Stimulated activated CD8-positive, alpha-beta memory T cell treated with anti-CD3 and anti-CD28 coated beads, Interleukin-7, amount 100 ng/mL, for 4 hours (primary cell): ENCODE measurements around the gene SCAI.
"Not testable (repeated sequence)": the region's sequence is repeated elsewhere in the genome, so short reads cannot be mapped to it uniquely, and the experiment has no call there.

Experiments used
- DNase-seq, 2 donors: peaks; one replicate each; pipeline ENCODE4 v3.0.0-alpha.2; 2020; ENCODE audit warnings: low read depth in 2 of 2

Gene SCAI

DNA sequence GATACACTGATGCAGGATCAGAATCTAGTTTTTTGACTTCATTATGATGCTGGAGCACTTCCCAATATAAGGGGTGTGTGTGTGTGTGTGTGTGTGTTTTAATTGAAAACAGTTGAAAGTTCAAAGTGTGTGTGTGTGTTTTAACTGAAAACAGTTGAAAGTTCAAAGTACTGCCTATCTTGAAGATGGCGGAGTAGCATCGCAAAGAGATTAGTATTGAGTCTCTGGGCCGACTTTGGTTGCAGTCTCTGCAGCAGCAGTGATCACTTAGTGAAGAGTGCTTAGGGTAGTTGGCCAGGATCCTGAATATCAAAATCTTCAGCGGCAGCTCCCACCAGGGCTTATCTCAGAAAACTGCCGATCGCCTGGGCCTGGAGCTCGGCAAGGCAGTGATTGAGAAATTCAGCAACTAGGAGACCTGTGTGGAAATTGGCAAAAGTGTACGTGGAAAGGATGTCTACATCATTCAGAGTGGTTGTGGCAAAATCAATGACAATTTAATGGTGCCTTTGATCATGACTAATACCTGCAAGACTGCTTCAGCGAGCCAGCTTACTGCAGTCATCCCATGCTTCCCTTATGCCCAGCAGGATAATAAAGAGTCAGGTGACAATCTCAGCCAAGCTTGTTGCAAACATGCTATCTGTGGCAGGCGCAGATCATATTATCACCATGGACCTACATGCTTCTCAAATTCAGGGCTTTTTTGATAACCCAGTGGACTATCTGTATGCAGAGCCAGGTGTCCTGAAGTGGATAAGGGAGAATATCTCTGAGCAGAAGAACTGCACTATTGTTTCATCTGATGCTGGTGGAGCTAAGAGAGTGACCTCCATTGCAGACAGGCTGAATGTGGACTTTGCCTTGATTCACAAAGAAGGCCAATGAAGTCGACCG is 7.3 kb upstream of the SCAI start:
- no peak for DNase-seq

- no peak for DNase-seq
Measured at GRCh38 chr9:125147401-125147951, 4.1 kb upstream of the SCAI start.

- no peak for DNase-seq
Measured at GRCh38 chr9:125146247-125146646, 2.9 kb upstream of the SCAI start.

- no peak for DNase-seq
Measured at GRCh38 chr9:125145425-125145824, 2.1 kb upstream of the SCAI start.

GRCh38 chr9:125142560-125143376 is 560 bp downstream of the SCAI start:
- no peak for DNase-seq

DNA sequence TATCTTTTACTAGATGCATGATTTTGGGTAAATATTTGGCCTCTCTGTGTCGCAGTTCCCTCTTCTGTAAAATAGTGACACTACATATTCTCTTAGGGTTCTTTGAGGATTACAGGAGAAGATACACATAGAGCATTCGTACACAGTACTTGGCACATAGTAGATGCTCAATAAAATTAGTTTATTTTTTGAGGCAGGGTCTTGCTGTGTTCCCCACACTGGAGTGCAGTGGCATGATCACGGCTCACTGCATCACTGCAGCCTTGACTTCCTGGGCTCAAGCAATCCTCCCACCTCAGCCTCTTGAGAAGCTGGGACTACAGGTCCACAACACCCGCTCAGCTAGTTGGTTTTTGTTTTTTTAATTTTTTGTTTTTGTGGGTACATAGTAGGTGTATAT is 1.6 kb downstream of the SCAI start:
- no peak for DNase-seq

DNA sequence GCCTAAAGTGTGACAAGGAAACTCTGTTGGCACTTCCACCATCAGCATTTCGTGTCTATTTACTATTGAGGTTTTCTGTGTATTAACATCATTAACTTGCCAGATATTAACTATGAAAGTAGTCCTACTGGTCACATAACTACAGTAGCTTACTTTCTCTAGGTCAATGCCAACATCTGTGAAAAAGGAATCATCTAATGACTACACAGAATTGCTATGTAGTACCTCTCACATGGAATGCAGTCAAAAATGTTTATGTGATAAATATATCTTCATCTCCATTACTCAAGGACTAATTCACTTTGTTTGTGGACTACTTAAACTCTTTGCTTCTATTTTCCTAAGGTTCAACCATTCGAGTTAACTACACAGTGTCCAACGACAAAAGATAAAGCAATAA is 2.1 kb downstream of the SCAI start:
- DNase-seq: no peak

DNA sequence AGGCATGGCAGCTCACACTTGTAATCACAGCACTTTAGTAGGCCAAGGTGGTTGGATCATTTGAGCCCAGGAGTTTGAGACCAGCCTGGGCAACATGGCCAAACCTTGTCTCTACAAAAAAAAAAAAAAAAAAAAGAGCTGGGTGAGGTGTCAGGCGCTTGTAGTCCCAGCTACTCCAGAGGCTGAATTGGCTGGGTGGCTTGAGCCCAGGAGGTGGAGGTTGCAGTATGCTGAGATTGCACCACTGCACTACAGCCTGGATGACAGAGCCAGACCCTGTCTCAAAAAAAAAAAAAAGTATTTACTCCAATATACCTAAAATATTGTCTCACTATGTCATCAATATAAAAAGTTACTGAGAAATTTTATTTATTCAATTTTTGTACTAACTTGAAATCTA is 2.8 kb downstream of the SCAI start:
- no peak for DNase-seq

DNA sequence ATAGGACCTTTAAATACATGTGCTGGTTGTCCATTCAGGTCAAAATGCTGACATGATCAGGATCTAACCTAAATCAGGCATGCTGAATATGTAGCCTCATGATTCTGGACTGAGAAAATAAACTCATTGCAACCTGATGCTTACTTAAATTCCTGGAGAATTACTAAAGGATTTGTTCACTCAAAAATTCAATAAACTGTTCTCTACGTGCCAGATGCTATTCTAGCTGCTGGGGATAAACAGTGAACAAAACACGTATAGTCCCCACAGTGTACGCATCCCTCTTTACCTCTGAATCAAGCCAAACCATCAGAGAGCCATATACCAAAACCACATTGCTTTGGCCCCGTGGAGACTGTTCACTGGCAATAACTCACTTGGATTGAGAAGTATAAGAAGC is 6.1 kb downstream of the SCAI start:
- DNase-seq: no peak

DNA sequence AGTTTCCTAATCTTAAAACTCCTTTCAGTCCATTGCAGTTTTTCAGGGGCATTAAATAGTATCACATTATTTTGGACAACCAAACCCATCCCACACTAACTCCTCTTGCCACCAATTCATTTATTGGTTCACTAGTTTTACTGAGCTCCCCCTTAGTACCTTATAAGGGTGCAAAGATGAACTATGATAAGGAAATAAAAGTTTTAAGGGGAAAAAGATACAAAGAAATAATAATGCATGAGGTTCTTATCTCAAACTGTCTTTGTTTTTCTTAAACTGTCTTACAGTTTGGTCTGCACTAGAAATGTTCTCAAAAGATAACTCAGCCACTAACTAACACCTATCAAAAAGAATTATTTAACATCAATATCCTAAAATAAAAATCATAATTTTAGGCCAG is 8.4 kb downstream of the SCAI start:
- DNase-seq: no peak

DNA sequence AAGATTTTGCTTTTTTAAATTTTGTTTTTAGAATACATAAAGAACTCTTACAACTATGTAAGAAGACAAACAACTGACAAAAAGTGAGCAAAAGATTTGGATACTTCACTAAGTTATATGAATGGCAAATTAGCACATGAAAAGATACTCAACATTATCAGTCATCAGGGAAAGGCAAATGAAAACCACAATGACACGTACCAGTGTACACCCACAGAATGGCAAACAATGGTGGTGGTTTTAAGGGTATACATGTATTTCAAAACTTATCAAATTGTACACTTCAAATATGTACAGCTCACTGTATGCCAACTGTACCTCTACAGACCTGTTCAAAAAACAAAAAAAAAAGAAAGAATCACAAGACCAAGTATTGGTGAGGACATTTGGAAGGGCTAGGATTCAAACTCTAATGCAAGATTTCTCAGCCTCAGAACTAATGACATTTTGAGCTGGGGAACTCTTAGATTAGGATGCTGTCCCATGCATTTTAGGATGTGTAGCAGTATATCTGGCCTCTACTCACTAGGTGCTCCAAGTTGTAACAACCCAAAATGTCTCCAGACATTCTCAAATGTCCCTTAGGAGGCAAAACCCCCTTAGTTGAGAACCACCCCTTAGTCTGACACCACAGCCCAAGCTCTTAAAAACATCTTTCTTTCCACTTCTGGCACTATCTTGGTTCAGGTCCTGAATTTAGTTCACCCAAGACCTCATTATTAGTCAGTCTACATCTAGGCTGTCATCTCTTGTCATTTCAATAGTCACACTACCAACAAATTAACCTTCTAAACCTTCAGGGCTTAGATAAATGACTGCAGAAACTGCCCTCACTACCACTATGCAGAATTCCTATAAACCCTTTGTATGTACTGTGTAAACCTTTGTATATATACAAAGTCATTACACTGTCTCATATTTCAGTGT is 9.7 kb downstream of the SCAI start:
- DNase-seq: no peak

GRCh38 chr9:125131778-125132177 is 11.6 kb downstream of the SCAI start:
- DNase-seq: no peak

- DNase-seq: peak; percentile 59 to 68
Measured at GRCh38 chr9:125126019-125126746, 17.1 kb downstream of the SCAI start.

DNA sequence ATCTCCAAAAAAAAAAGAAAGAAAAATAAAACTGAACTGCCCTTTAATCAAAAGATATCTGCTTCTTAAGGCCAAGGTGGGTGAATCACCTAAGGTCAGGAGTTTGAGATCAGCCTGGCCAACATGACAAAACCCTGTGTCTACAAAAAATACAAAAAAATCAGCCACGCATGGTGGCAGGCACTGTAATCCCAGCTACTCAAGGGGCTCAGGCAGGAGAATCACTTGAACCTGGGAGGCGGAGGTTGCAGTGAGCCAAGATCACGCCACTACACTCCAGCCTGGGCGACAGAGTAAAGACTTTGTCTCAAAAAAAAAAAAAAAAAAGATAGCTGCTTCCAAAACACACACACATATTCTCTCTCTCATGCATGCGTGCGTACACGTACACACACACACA is 17.8 kb downstream of the SCAI start:
- DNase-seq: no peak

GRCh38 chr9:125121146-125121545 is 22.2 kb downstream of the SCAI start:
- no peak for DNase-seq

DNA sequence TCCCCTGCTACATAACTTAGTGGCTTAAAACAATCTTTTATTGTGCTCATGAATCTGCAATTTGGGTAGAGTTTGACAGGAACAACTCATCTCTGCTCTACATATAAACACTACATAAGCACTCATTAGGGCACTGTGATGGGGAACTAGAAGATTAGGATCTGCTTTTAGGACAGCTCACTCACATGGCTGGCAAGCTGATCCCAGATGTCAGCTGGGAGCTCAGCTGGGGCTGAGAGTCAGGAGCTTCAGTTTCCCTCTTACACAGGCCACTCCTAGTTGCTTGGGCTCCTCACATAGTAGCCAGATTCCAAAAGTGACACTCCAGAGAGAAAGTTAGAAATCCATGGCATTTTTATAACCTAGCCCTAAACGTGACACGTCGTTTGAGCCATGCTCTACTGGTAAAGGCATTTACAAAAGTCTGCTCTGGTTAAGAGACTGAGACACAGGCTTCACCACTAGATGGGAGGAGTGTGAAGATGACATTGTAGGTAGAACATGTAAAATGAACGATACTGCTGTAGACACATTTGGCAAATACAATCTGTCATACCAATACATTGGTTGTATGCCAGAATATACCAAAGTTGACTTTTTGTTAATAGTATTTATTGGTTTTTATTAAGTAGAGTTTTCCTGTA is 23.6 kb downstream of the SCAI start:
- no peak for DNase-seq

DNA sequence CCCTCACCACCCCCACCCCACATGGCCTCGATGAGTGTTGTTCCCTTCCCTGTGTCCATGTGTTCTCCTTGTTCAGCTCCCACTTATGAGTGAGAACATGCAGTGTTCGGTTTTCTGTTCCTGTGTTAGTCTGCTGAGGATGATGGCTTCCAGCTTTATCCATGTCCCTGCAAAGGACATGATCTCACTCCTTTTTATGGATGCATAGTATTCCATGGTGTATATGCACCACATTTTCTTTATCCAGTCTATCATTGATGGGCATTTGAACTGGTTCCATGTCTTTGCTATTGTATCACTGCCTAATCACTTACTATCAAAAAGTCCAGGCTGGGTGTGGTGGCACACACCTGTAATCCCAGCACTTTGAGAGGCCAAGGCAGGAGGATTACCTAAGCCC is 24.6 kb downstream of the SCAI start:
- DNase-seq: not testable (repeated sequence)

GRCh38 chr9:125114503-125114902 is 28.8 kb downstream of the SCAI start:
- DNase-seq: not testable (repeated sequence)

DNA sequence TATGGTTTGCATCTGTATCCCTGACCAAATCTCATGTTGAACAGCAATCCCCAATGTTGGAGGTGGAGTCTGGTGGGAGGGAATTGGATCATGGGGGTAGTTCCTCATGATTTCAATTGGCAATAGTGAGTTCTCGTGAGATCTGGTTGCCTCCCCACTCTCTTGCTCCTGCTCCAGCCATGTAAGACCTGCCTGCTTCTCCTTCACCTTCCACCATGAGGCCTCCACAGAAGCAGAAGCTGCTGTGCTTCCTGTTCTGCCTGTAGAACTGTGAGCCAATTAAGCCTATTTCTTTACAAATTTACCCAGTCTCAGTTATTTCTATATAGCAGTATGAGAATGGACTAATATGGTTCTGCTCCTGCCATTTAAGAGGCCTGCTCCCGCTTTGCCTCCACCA is 32.9 kb downstream of the SCAI start:
- DNase-seq: no peak

- not testable (repeated sequence) for DNase-seq
Measured at GRCh38 chr9:125108541-125108940, 34.8 kb downstream of the SCAI start.
